Measurements from ENCODE around the gene TXNDC9. TPM values are rescaled to one million over a fixed set of nuclear protein-coding genes. Genes with fewer than 3 reads are reported as not detected.

Gene TXNDC9
- total RNA-seq, 2 donors from 2014 or later, result 16.4 to 24.2 TPM

Other genes starting within 250 kb of the TXNDC9 start
- under 1 TPM in 1 of 2 donors, not detected in 1; 0.26 TPM for gene C2orf15, start 194.6 kb downstream of the TXNDC9 start, total RNA-seq
- gene TSGA10, start 181.4 kb downstream of the TXNDC9 start, total RNA-seq, result 1 to 10 TPM; 3.6 to 4.0 TPM
- gene LIPT1, start 181.4 kb downstream of the TXNDC9 start, total RNA-seq, result 1 to 10 TPM; 6.0 to 7.1 TPM
- 10 to 100 TPM; 16.2 to 17.6 TPM for gene MITD1, start 155.3 kb downstream of the TXNDC9 start, total RNA-seq
- 10 to 100 TPM; 25.4 to 25.8 TPM for gene MRPL30, start 155.1 kb downstream of the TXNDC9 start, total RNA-seq
- not detected for gene LYG2, start 80.7 kb downstream of the TXNDC9 start, total RNA-seq
- under 1 TPM; 0.47 to 0.65 TPM for gene LYG1, start 35.1 kb downstream of the TXNDC9 start, total RNA-seq
- gene EIF5B, start 1.1 kb upstream of the TXNDC9 start, total RNA-seq, result 10 to 100 TPM; 51.7 to 66.9 TPM
- 10 to 100 TPM; 31.1 to 31.4 TPM for gene REV1, start 153.7 kb upstream of the TXNDC9 start, total RNA-seq

All from left cardiac atrium (tissue), 2 donors.